Tibial artery (tissue), 4 donors: ENCODE results near the gene KRTAP10-5.

Source experiments
- DNase-seq, 2 donors: peaks; one replicate each; pipeline ENCODE4 v3.0.0-alpha.2; 2019
- H3K27ac ChIP-seq, 2 donors: fragments of 200-600 bp; sonication (generic) in 1 of 2; 1 replicate in 1 of 2; 2 replicates in 1 of 2; pipeline ENCODE4 v1.5.1; 2018 to 2019; ENCODE audit warnings: mild to moderate bottlenecking in 1 of 2
- H3K27me3 ChIP-seq, 2 donors: fragments of 200-600 bp; sonication (generic) in 1 of 2; one replicate each; pipeline versions ENCODE4 v1.5.1 to v1.6.0; 2016 to 2019
- H3K36me3 ChIP-seq, 3 donors: fragments of 200-600 bp; sonication (generic) in 2 of 3; one replicate each; pipeline ENCODE4 v1.5.1; 2016 to 2019; ENCODE audit warnings: mild to moderate bottlenecking in 2 of 3
- H3K4me1 ChIP-seq, 4 donors: fragments of 200-600 bp; sonication (generic) in 2 of 4; 1 replicate in 3 of 4; 2 replicates in 1 of 4; pipeline ENCODE4 v1.5.1; 2016 to 2019
- H3K4me3 ChIP-seq, 2 donors: fragments of 200-600 bp; sonication (generic) in 1 of 2; 1 replicate in 1 of 2; 2 replicates in 1 of 2; pipeline ENCODE4 v1.5.1; 2018 to 2019; ENCODE audit warnings: mild to moderate bottlenecking in 2 of 2
- H3K9me3 ChIP-seq, 3 donors: fragments of 200-600 bp; sonication (generic) in 1 of 3; one replicate each; pipeline ENCODE4 v1.5.1; 2016 to 2019
- intact Hi-C: fragments of 100-400 bp; cut with DNase I; formaldehyde crosslinking; loops from one replicate; pipeline ENCODE4 v1.15.0; 2023; ENCODE audit warnings: low total_unique reads
- TF ChIP-seq, protein P1 (sequence below), 2 experiments: fragments of 200-600 bp in 1 of 2; fragments of 450-650 bp in 1 of 2; IDR thresholded peaks; one replicate each; pipeline ENCODE4 v1.5.1; 2017 to 2019; ENCODE audit warnings: antibody characterized with exemption in 2 of 2, mild to moderate bottlenecking in 1 of 2, moderate library complexity in 1 of 2

The KRTAP10-5 gene

DNA sequence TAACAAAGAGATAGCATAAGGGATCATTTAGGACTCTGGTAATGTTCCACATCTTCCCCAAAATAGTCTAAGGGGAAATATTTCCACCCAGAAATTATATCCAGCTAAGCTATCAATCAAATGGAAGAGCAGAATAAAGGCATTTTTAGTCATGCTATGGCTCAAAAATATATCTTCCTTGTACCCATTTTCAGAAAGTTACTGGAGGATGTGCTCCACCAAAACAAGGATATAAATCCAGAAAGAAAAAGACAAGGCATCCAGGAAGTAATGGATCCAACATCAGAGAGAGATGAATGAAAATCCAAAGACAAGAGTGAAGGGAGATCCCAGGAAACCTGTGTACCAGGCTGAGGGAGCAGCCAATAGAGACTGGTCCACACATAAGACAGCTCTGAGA is 28.8 kb upstream of the KRTAP10-5 start:
- Histone ChIP-seq H3K4me1 (no peaks in the 10 kb centered on the region), H3K9me3 (peaks cover 0 to 24% (median 21%) of the 10 kb centered on the region in 3 donors), H3K4me3 (no peak overlapping the region), H3K36me3 (no peaks in the 10 kb centered on the region), H3K27ac (no peak overlapping the region), H3K27me3 (peaks cover 0 to 21% of the 10 kb centered on the region in 2 donors)
- no peak for DNase-seq
- intact Hi-C loops: no loop called here
- TF ChIP-seq, protein P1, sequence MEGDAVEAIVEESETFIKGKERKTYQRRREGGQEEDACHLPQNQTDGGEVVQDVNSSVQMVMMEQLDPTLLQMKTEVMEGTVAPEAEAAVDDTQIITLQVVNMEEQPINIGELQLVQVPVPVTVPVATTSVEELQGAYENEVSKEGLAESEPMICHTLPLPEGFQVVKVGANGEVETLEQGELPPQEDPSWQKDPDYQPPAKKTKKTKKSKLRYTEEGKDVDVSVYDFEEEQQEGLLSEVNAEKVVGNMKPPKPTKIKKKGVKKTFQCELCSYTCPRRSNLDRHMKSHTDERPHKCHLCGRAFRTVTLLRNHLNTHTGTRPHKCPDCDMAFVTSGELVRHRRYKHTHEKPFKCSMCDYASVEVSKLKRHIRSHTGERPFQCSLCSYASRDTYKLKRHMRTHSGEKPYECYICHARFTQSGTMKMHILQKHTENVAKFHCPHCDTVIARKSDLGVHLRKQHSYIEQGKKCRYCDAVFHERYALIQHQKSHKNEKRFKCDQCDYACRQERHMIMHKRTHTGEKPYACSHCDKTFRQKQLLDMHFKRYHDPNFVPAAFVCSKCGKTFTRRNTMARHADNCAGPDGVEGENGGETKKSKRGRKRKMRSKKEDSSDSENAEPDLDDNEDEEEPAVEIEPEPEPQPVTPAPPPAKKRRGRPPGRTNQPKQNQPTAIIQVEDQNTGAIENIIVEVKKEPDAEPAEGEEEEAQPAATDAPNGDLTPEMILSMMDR (IDR thresholded peaks at IDR 0.05): no peak

DNA sequence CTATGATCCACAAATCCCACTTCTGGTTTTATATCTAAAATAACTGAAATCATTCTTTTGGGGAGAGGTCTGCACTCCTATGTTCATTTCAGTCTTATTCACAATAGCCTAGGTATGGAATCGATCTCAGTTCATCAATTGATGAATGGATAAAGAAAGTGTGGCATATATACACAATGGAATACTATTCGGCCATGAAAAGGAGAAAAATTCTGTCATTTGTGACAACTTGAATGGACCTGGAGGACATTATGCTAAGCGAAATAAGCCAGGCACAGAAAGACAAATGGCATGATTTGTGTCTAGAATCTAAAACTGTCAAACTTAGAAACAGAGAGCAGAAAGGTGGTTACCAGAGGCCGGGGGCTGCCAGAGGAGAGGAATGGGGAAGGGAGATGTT is 26.1 kb upstream of the KRTAP10-5 start:
- H3K27me3 ChIP-seq: peaks cover 0 to 26% of the 10 kb centered on the region in 2 donors
- H3K9me3 ChIP-seq: peaks cover 0 to 18% (median 17%) of the 10 kb centered on the region in 3 donors
- TF ChIP-seq, protein P1 (IDR thresholded peaks at IDR 0.05): no peak
- intact Hi-C loops: no loop called here
- H3K36me3 ChIP-seq: no peaks in the 10 kb centered on the region
- DNase-seq: no peak
- H3K27ac ChIP-seq: no peak overlapping the region
- no peak overlapping the region for H3K4me3 ChIP-seq
- H3K4me1 ChIP-seq: no peaks in the 10 kb centered on the region

DNA sequence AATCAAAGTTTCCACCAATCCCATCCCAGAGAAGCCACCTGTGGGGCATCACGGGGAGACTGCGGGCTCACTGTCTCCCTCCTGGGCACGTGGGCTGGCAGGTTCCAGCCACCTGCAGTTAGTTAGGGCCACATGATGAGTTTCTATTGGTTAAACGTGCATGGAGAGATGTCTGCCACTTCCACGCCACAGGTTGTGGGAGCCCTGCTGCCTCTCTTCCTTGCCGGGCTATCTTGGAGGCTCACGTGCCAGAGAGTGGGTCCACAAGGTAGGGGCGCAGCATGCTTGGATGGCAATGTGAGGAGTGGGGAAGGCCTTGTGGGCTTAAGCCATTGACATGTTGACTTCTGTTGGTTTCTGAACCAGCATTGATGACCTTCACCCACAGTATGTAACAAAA is 23.5 kb upstream of the KRTAP10-5 start:
- peaks cover 0 to 30% of the 10 kb centered on the region in 2 donors for H3K27me3 ChIP-seq
- no peak overlapping the region for H3K4me3 ChIP-seq
- TF ChIP-seq, protein P1 (IDR thresholded peaks at IDR 0.05): no peak
- no peak for DNase-seq
- no peaks in the 10 kb centered on the region for H3K4me1 ChIP-seq
- peaks cover 0 to under 1% (median under 1%) of the 10 kb centered on the region in 3 donors for H3K9me3 ChIP-seq
- H3K27ac ChIP-seq: no peak overlapping the region
- intact Hi-C loops: no loop called here
- H3K36me3 ChIP-seq: no peaks in the 10 kb centered on the region

DNA sequence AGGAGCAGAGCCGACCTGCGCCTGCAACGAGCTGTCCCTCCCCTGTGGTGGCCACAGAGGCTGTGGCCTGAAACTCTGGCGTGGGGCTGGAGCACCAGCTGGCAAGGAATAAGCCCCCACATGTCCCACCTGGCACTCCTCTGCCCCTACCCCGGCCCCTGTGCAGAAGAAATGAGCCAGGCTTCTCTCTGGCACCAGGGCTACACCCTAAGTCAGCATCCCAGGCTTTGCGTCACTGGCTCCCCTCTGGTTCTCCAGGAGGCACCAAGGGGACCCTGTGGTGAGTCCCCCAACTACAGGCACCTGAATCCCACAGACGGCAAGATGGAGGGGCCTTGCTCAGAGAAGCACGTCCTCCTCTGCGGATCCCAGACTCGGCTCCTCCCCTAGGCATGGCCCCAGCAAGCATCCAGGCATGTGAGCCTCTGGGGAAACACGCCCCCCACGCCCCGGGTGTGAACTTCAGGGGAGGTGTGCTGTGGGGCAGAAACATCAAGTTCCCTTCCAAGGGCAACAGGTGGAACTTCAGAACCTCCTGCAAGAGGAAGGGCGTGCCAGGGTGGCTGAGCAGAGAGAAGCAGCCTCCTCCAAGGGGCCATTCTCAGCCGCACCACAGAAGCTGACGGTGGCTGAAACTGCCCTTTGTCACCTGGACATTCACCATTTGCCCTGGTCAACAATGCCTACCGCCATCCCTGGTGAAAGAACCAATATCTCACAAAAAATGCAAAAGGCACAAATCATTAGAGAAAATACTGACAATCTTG is 22.9 kb upstream of the KRTAP10-5 start:
- H3K4me3 ChIP-seq: no peak overlapping the region
- H3K27me3 ChIP-seq: peaks cover 0 to 30% of the 10 kb centered on the region in 2 donors
- intact Hi-C loops: no loop called here
- DNase-seq: no peak
- H3K4me1 ChIP-seq: no peaks in the 10 kb centered on the region
- TF ChIP-seq, protein P1 (IDR thresholded peaks at IDR 0.05): no peak
- peaks cover 0 to 5% (median 0%) of the 10 kb centered on the region in 3 donors for H3K9me3 ChIP-seq
- H3K27ac ChIP-seq: no peak overlapping the region
- no peaks in the 10 kb centered on the region for H3K36me3 ChIP-seq

DNA sequence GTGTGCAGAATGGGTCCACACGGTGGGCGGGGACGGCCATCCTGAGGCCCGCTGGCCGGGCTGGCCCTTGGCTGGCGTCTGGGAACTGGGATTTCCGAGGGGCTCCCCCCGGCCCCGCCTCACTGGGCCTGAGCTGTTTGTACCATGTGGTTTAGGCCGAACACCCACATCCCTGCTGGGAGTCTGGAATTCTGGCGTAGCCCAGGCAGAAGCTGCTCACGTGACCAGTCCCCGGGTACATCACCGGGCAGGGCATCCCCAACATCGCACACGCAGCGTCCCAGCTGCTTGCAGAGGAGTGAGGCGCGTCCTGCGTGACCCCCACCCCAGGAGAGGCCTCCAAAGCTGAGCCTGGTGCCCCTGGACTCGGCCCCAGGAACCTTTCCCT is 22.1 kb upstream of the KRTAP10-5 start:
- no peak for DNase-seq
- Histone ChIP-seq H3K27ac (no peak overlapping the region), H3K4me1 (no peaks in the 10 kb centered on the region), H3K27me3 (peaks cover 0 to 30% of the 10 kb centered on the region in 2 donors), H3K4me3 (no peak overlapping the region), H3K9me3 (peaks cover 0 to 5% (median 0%) of the 10 kb centered on the region in 3 donors), H3K36me3 (no peaks in the 10 kb centered on the region)
- TF ChIP-seq, protein P1 (IDR thresholded peaks at IDR 0.05): no peak
- intact Hi-C loops: no loop called here
